ENCODE measurements around the gene TMEM270. TPM values are rescaled to one million over a fixed set of nuclear protein-coding genes. Genes with fewer than 3 reads are reported as not detected.

Gene TMEM270
- polyA plus RNA-seq, 1 of the 3 experiments (the other 2 are of a cell fraction) = 0.71 TPM

GRCh38 chr7:73831834-73832651 lies 28.9 kb upstream of the TMEM270 start:
- Histone ChIP-seq H3K79me2 (ENCODE audit: insufficient read depth) (no peaks in the 10 kb centered on the region), H4K20me1 (ENCODE audit: insufficient read depth) (no peaks in the 10 kb centered on the region), H2AFZ (ENCODE audit: low read depth) (no peak overlapping the region), H3K27me3 (ENCODE audit: insufficient read depth) (no peaks in the 10 kb centered on the region), H3K9ac (no peak overlapping the region), H3F3A (replicated peaks; ENCODE audit: insufficient read depth) (peaks cover 12% of the 10 kb centered on the region), H3K4me1 (ENCODE audit: control insufficient read depth in 1 of 2, insufficient read depth in 2 of 2, low read depth in 1 of 2, low read length in 1 of 2) (peaks cover 19 to 48% of the 10 kb centered on the region in 2 experiments), H3K27ac (ENCODE audit: low read depth in 2 of 2, low read length in 1 of 2) (peak overlapping the region in 1 of 2 experiments; percentile 1; a peak in 1 of 4 replicates), H3K9me2 (no peaks in the 10 kb centered on the region), H3K4me3 (ENCODE audit: low read depth in 2 of 2, low read length in 1 of 2) (no peak overlapping the region), H3K9me3 (no peaks in the 10 kb centered on the region), H3K4me2 (no peak overlapping the region), H3K36me3 (replicated peaks in 1 of 2; ENCODE audit: control insufficient read depth in 1 of 2, insufficient read depth in 2 of 2, low read length in 1 of 2) (no peaks in the 10 kb centered on the region)
- POLR2A ChIA-PET = no interaction called here
- DNase-seq = no peak
- 88% methylated on average over 12 of the region's 16 CpGs for WGBS (ENCODE audit: low lambda C conversion rate)
- TF ChIP-seq NFIC (IDR thresholded peaks at IDR 0.05; ENCODE audit: borderline replicate concordance) (no peak), SIN3A (IDR thresholded peaks at IDR 0.05; ENCODE audit: borderline replicate concordance, low read depth, low read length) (no peak), MAX (IDR thresholded peaks at IDR 0.05; ENCODE audit: low read depth) (no peak), PBX3 (IDR thresholded peaks at IDR 0.05) (no peak), GABPA (IDR thresholded peaks at IDR 0.05; ENCODE audit: low read depth) (no peak), GATA2 (CRISPR knock-in tag; IDR thresholded peaks at IDR 0.05) (no peak), TEAD4 (IDR thresholded peaks at IDR 0.05; ENCODE audit: borderline replicate concordance, insufficient read depth) (no peak), TCF12 (IDR thresholded peaks at IDR 0.05) (no peak), POLR2AphosphoS5 (IDR thresholded peaks at IDR 0.05; ENCODE audit: low read depth, low read length) (no peak), FOXM1 (IDR thresholded peaks at IDR 0.05; ENCODE audit: low read depth) (no peak), RFX5 (IDR thresholded peaks at IDR 0.05; ENCODE audit: low read length) (no peak), RAD21 (IDR thresholded peaks at IDR 0.05; ENCODE audit: low read length) (no peak), YY1 (IDR thresholded peaks at IDR 0.05; ENCODE audit: low read depth) (no peak), IRF3 (IDR thresholded peaks at IDR 0.05; ENCODE audit: low read depth, low read length) (no peak), RXRA (IDR thresholded peaks at IDR 0.05; ENCODE audit: borderline replicate concordance, low read depth) (no peak)
- CTCF ChIA-PET = interaction anchor here (0.9 to 2.2 kb wide), 4 partner anchors 10 to 24 kb away, joined by 3 to 8 read pairs (median 7); no protein-coding TSS in a partner anchor

- Histone ChIP-seq H3K9me3 (no peaks in the 10 kb centered on the region), H3K79me2 (ENCODE audit: insufficient read depth) (no peaks in the 10 kb centered on the region), H3K9ac (no peak overlapping the region), H3F3A (replicated peaks; ENCODE audit: insufficient read depth) (peaks cover 10% of the 10 kb centered on the region), H3K27ac (ENCODE audit: low read depth in 2 of 2, low read length in 1 of 2) (no peak overlapping the region), H2AFZ (ENCODE audit: low read depth) (no peak overlapping the region), H3K4me3 (ENCODE audit: low read depth in 2 of 2, low read length in 1 of 2) (no peak overlapping the region), H3K4me2 (no peak overlapping the region), H4K20me1 (ENCODE audit: insufficient read depth) (no peaks in the 10 kb centered on the region), H3K27me3 (ENCODE audit: insufficient read depth) (no peaks in the 10 kb centered on the region), H3K36me3 (replicated peaks in 1 of 2; ENCODE audit: control insufficient read depth in 1 of 2, insufficient read depth in 2 of 2, low read length in 1 of 2) (no peaks in the 10 kb centered on the region), H3K4me1 (ENCODE audit: control insufficient read depth in 1 of 2, insufficient read depth in 2 of 2, low read depth in 1 of 2, low read length in 1 of 2) (peaks cover 19 to 40% of the 10 kb centered on the region in 2 experiments; a peak in 3 of 4 replicates), H3K9me2 (no peaks in the 10 kb centered on the region)
- 89% methylated on average over 13 of the region's 13 CpGs for WGBS (ENCODE audit: low lambda C conversion rate)
- ChIA-PET POLR2A (interaction anchor here (0.7 to 1.3 kb wide), 2 partner anchors 9 to 10 kb away, joined by 3 read pairs; partner anchors contain the start of gene METTL27), CTCF (interaction anchor here (0.7 to 2.3 kb wide), 6 partner anchors 9 to 97 kb away, joined by 3 to 8 read pairs (median 6); no protein-coding TSS in a partner anchor)
- no peak for DNase-seq
- no peak for TF ChIP-seq PBX3 (IDR thresholded peaks at IDR 0.05)
- TF ChIP-seq EZH2phosphoT487 (IDR thresholded peaks at IDR 0.05; ENCODE audit: borderline replicate concordance, low read depth) = no peak
Observed at GRCh38 chr7:73832806-73833205, 28.2 kb upstream of the TMEM270 start.

Measured in SK-N-SH (cell line).